Inferior parietal cortex (tissue), 1 donor: Measurements from ENCODE around the gene CAPZB.

Experiments used
- DNase-seq: peaks from one replicate; pipeline ENCODE4 v3.0.0-alpha.2; 2016; ENCODE audit errors: extremely low spot score

The CAPZB gene

GRCh38 chr1:19328486-19328885 lies 156.9 kb downstream of the CAPZB start:
- DNase-seq: no peak

- DNase-seq: no peak
Observed at GRCh38 chr1:19327736-19328135, 157.6 kb downstream of the CAPZB start.

GRCh38 chr1:19327301-19327700 lies 158.0 kb downstream of the CAPZB start:
- no peak for DNase-seq

- DNase-seq: no peak
Observed at GRCh38 chr1:19326748-19327065, 158.6 kb downstream of the CAPZB start.

GRCh38 chr1:19325958-19326747 lies 159.2 kb downstream of the CAPZB start:
- no peak for DNase-seq

GRCh38 chr1:19325368-19325957 lies 159.9 kb downstream of the CAPZB start:
- no peak for DNase-seq

GRCh38 chr1:19324665-19324990 lies 160.7 kb downstream of the CAPZB start:
- DNase-seq: no peak

- DNase-seq: no peak
Observed at GRCh38 chr1:19323987-19324664, 161.2 kb downstream of the CAPZB start.

GRCh38 chr1:19322481-19322880 lies 162.9 kb downstream of the CAPZB start:
- no peak for DNase-seq

GRCh38 chr1:19321071-19321470 lies 164.3 kb downstream of the CAPZB start:
- DNase-seq: no peak

- DNase-seq: no peak
Observed at GRCh38 chr1:19319196-19319595, 166.1 kb downstream of the CAPZB start.

- no peak for DNase-seq
Observed at GRCh38 chr1:19317126-19317910, 168.0 kb downstream of the CAPZB start.

GRCh38 chr1:19315378-19316198 lies 169.8 kb downstream of the CAPZB start:
- DNase-seq: no peak

- no peak for DNase-seq
Observed at GRCh38 chr1:19313961-19314882, 171.1 kb downstream of the CAPZB start.

- DNase-seq: no peak
Observed at GRCh38 chr1:19313636-19313959, 171.7 kb downstream of the CAPZB start.

GRCh38 chr1:19312782-19313635 lies 172.3 kb downstream of the CAPZB start:
- no peak for DNase-seq

- DNase-seq: peak; percentile 91
Observed at GRCh38 chr1:19311931-19312781, 173.2 kb downstream of the CAPZB start, which contains the start of the genes AKR7A2 and SLC66A1. Gene AKR7A2, minus strand, starts transcription at chr1:19312144. Its CDS starts 20 bp downstream, at chr1:19312124. Gene SLC66A1, plus strand, starts transcription at chr1:19312326. Its CDS starts 5,352 bp downstream, at chr1:19317678.

GRCh38 chr1:19311503-19311930 lies 173.8 kb downstream of the CAPZB start:
- no peak for DNase-seq
